ENCODE results near the gene CDK6.

CDK6 gene

DNA sequence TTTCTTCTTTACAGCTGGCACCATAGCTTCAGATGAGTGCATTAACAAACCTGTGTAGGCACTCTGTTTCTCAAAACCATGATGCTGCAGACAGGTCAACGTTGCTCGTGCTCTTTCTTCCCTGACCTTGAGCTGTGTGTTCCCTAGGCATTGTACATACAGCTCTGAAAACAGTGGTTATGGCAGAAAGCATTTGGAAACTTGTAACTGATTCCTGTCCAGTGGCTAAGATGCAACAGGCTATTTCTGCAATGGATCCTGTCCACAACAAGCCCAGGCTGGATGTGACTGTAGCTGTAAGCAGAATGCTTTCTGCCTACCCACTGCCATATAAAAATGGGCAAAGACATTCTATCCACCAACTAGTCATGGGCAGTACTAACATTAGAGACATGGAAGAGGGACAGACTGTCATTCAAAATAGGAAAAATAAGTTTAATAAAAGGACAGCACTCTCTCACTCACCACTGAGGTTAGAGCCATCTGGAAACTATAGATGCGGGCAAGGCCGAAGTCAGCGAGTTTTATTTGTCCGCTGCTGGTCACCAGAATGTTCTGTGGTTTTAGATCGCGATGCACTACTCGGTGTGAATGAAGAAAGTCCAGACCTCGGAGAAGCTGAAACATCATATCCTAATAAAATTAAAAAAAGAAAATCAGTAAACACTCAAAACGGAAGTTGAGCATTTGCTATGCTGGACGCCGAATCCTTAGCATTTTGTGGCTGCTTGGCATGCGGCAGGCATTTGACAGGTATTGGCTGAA is 111.0 kb downstream of the CDK6 start:
- DNase-seq, result no peak
- in situ Hi-C loops (cut with HindIII; ENCODE audit: low pct_ligation_motif_present, low sequenced_read_pairs), result no loop called here
- Histone ChIP-seq H3K4me3 (ENCODE audit: low read depth, low read length) (no peak overlapping the region), H3K36me3 (replicated peaks) (peaks cover 19% of the 10 kb centered on the region), H3K27me3 (replicated peaks) (no peaks in the 10 kb centered on the region), H3K27ac (no peak overlapping the region)
- TF ChIP-seq, protein P1, sequence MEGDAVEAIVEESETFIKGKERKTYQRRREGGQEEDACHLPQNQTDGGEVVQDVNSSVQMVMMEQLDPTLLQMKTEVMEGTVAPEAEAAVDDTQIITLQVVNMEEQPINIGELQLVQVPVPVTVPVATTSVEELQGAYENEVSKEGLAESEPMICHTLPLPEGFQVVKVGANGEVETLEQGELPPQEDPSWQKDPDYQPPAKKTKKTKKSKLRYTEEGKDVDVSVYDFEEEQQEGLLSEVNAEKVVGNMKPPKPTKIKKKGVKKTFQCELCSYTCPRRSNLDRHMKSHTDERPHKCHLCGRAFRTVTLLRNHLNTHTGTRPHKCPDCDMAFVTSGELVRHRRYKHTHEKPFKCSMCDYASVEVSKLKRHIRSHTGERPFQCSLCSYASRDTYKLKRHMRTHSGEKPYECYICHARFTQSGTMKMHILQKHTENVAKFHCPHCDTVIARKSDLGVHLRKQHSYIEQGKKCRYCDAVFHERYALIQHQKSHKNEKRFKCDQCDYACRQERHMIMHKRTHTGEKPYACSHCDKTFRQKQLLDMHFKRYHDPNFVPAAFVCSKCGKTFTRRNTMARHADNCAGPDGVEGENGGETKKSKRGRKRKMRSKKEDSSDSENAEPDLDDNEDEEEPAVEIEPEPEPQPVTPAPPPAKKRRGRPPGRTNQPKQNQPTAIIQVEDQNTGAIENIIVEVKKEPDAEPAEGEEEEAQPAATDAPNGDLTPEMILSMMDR (IDR thresholded peaks at IDR 0.05; ENCODE audit: low read depth, low read length, missing control alignments), result no peak

DNA sequence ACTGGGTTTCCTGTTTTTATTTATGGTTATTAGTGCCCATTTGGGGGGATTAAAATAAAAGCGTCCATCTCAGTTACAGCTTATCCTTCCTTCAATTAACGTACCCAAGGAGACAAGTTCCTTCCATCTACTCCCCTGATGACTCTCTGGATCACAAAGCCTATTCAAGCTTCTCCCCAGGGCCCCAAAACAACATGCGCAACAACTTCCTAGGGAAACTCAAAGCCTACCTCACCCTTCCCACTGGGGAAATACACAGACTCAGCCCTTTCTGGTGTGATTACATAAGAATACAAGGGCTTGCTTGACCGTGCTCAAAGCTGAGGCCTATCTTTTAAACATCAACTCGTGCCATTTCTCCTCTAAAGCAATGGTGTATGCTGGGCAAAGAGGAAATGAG is 112.4 kb downstream of the CDK6 start:
- in situ Hi-C loops (cut with HindIII; ENCODE audit: low pct_ligation_motif_present, low sequenced_read_pairs), result no loop called here
- Histone ChIP-seq H3K4me3 (ENCODE audit: low read depth, low read length) (no peak overlapping the region), H3K27me3 (replicated peaks) (no peaks in the 10 kb centered on the region), H3K27ac (no peak overlapping the region), H3K36me3 (replicated peaks) (peaks cover 19% of the 10 kb centered on the region)
- DNase-seq, result no peak
- TF ChIP-seq, protein P1 (IDR thresholded peaks at IDR 0.05; ENCODE audit: low read depth, low read length, missing control alignments), result no peak

DNA sequence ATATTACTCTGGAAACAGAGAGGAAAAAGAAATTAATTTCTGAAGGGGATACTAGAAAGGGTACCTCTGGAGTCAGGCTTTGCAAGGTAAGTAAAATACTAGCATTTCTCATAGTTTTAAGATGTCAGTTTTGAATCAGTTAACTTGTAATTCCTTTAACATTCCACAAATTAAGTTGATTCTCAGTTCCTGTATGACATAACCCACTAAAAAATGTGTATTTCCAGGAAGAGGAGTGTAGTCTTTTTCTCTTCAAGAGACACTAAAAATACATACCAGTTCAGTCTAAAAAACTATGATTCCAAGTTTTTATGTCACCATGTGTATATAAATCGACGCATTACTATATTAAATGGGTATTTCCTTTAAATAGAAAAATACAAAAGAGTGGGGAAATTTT is 113.2 kb downstream of the CDK6 start:
- in situ Hi-C loops (cut with HindIII; ENCODE audit: low pct_ligation_motif_present, low sequenced_read_pairs), result no loop called here
- Histone ChIP-seq H3K27ac (peak overlapping the region; percentile 36), H3K4me3 (ENCODE audit: low read depth, low read length) (no peak overlapping the region), H3K27me3 (replicated peaks) (no peaks in the 10 kb centered on the region), H3K36me3 (replicated peaks) (peaks cover 19% of the 10 kb centered on the region)
- TF ChIP-seq, protein P1 (IDR thresholded peaks at IDR 0.05; ENCODE audit: low read depth, low read length, missing control alignments), result no peak
- no peak for DNase-seq

DNA sequence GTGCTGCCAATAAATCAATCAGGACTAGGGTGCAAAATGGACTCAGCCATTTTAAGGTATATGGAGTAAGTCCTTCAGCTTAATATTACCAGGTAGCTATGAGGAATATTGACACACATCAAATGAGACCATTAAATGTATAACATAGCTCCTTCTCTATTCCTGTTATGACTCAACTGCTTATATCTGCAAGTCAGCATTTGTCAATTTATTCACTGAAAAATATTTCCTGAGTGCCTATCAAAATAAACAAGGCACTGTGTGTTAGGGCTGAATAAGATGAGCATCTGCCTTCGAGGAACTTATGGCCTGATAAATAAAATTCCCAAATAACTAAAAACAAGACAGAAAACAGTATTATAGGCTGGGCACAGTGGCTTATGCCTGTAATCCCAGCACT is 113.8 kb downstream of the CDK6 start:
- Histone ChIP-seq H3K36me3 (replicated peaks) (peaks cover 19% of the 10 kb centered on the region), H3K27me3 (replicated peaks) (no peaks in the 10 kb centered on the region), H3K27ac (peak overlapping the region; percentile 36), H3K4me3 (ENCODE audit: low read depth, low read length) (no peak overlapping the region)
- TF ChIP-seq, protein P1 (IDR thresholded peaks at IDR 0.05; ENCODE audit: low read depth, low read length, missing control alignments), result no peak
- in situ Hi-C loops (cut with HindIII; ENCODE audit: low pct_ligation_motif_present, low sequenced_read_pairs), result no loop called here
- no peak for DNase-seq

DNA sequence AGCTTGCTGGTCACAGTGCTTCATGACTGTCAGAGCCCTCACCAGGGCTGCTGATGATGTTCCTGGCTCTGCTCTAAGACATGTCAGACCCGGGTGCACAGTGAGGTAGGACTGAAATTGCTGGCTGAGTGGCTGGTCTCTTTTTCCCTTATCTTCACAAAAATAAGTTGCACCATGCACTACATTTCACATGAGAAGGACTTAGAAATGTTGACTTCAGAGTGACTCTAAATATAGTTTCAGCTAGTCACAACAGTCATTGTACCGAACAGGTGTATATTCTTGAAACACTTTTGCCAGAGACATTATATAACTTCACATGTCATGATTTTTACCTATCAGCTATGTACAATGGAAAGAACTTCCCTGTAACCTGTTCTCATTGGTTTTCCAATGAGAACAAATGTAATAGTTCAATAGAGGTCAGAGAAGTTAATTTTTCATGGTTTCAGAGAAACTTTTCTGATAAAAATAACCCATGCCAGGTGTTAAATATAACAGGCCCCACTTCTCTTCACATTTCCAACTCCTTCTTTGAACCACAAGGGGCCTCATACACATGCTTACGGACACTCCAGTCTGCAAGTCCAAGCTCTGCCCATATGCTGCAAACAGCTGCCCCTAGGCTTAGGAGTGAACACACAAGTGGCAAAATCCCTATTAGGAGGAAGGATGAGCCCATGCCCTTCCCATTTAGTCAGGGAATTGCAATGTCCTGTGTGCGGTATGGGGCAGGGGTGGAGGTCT is 115.6 kb downstream of the CDK6 start:
- H3K4me3 ChIP-seq (ENCODE audit: low read depth, low read length), result no peak overlapping the region
- H3K27me3 ChIP-seq (replicated peaks), result no peaks in the 10 kb centered on the region
- in situ Hi-C loops (cut with HindIII; ENCODE audit: low pct_ligation_motif_present, low sequenced_read_pairs), result no loop called here
- peaks cover 19% of the 10 kb centered on the region for H3K36me3 ChIP-seq (replicated peaks)
- TF ChIP-seq, protein P1 (IDR thresholded peaks at IDR 0.05; ENCODE audit: low read depth, low read length, missing control alignments), result no peak
- H3K27ac ChIP-seq, result no peak overlapping the region
- no peak for DNase-seq
